Fibroblast of skin of back (primary cell): ENCODE data around the gene BRPF1.

ENCODE experiments used
- DNase-seq: peaks from one replicate; pipeline ENCODE4 v3.0.0-alpha.2; 2013

BRPF1 gene

GRCh38 chr3:9703736-9704346 is 27.7 kb upstream of the BRPF1 start, which contains the start of gene CPNE9:
Gene CPNE9 (plus strand): TSS chr3:9703833. CDS start chr3:9703997, 164 bp downstream.
- no peak for DNase-seq

- DNase-seq: peak; percentile 36
Observed at GRCh38 chr3:9704347-9705322, 26.9 kb upstream of the BRPF1 start.

- DNase-seq: no peak
Observed at GRCh38 chr3:9710174-9710739, 21.3 kb upstream of the BRPF1 start.

- DNase-seq: no peak
Observed at GRCh38 chr3:9712415-9712814, 19.1 kb upstream of the BRPF1 start.

- DNase-seq: no peak
Observed at GRCh38 chr3:9713142-9713541, 18.4 kb upstream of the BRPF1 start.

- DNase-seq: no peak
Observed at GRCh38 chr3:9715136-9715535, 16.4 kb upstream of the BRPF1 start.

GRCh38 chr3:9715764-9716437 is 15.6 kb upstream of the BRPF1 start:
- DNase-seq: peak; percentile 79

- no peak for DNase-seq
Observed at GRCh38 chr3:9716801-9717555, 14.6 kb upstream of the BRPF1 start.

- no peak for DNase-seq
Observed at GRCh38 chr3:9717563-9717962, 14.0 kb upstream of the BRPF1 start.

GRCh38 chr3:9718118-9718517 is 13.4 kb upstream of the BRPF1 start:
- no peak for DNase-seq

- peak; percentile 27 for DNase-seq
Observed at GRCh38 chr3:9721015-9721699, 10.4 kb upstream of the BRPF1 start.

GRCh38 chr3:9721700-9722060 is 9.9 kb upstream of the BRPF1 start:
- no peak for DNase-seq

GRCh38 chr3:9725775-9726515 is 5.6 kb upstream of the BRPF1 start:
- no peak for DNase-seq

GRCh38 chr3:9727041-9727595 is 4.4 kb upstream of the BRPF1 start:
- no peak for DNase-seq

- no peak for DNase-seq
Observed at GRCh38 chr3:9727743-9728142, 3.8 kb upstream of the BRPF1 start.

GRCh38 chr3:9729419-9729818 is 2.1 kb upstream of the BRPF1 start:
- DNase-seq: no peak

- peak; percentile 27 for DNase-seq
Observed at GRCh38 chr3:9730657-9731205, 804 bp upstream of the BRPF1 start.

GRCh38 chr3:9732080-9732739 is 675 bp downstream of the BRPF1 start:
- DNase-seq: no peak

- no peak for DNase-seq
Observed at GRCh38 chr3:9732740-9733115, 1.2 kb downstream of the BRPF1 start.

- DNase-seq: no peak
Observed at GRCh38 chr3:9736831-9737230, 5.3 kb downstream of the BRPF1 start.
